Chondrocyte (in vitro differentiated cells): ENCODE results near the gene BCAR1. TPM values are rescaled to one million over a fixed set of nuclear protein-coding genes. Genes with fewer than 3 reads are reported as not detected.
"Not testable (repeated sequence)": the region's sequence is repeated elsewhere in the genome, so short reads cannot be mapped to it uniquely, and the experiment has no call there.

Source experiments
- DNase-seq: peaks from one replicate; pipeline ENCODE4 v3.0.0; 2021; ENCODE audit warnings: mixed read lengths, low spot score
- H3K27ac Mint-ChIP-seq: one replicate; pipeline ENCODE4 v1.8.0; 2021; ENCODE audit warnings: mild to moderate bottlenecking, moderate library complexity, mixed read lengths; ENCODE audit not compliant: unreplicated experiment
- H3K27me3 Mint-ChIP-seq: 2 replicates; pipeline ENCODE4 v1.8.0; 2021; ENCODE audit warnings: low read depth, mixed read lengths
- H3K36me3 Mint-ChIP-seq: 2 replicates; pipeline ENCODE4 v1.8.0; 2021; ENCODE audit warnings: low read depth, mixed read lengths
- H3K4me1 Mint-ChIP-seq: 2 replicates; pipeline ENCODE4 v1.8.0; 2021; ENCODE audit warnings: low read depth, mild to moderate bottlenecking, mixed read lengths
- H3K4me3 Mint-ChIP-seq: one replicate; pipeline ENCODE4 v1.8.0; 2021; ENCODE audit warnings: mild to moderate bottlenecking, moderate library complexity, mixed read lengths; ENCODE audit not compliant: unreplicated experiment
- H3K9me3 Mint-ChIP-seq: 2 replicates; pipeline ENCODE4 v1.8.0; 2021; ENCODE audit warnings: low read depth, mixed read lengths
- CTCF ChIP-seq: fragments of 200-600 bp; sonication (generic); IDR thresholded peaks from 2 replicates; pipeline ENCODE4 v1.5.0; 2021; ENCODE audit warnings: antibody characterized with exemption, mild to moderate bottlenecking, moderate library complexity
- total RNA-seq: library from RNA; stranded (reverse); gene quantifications from 3 replicates; pipeline ENCODE4 v1.2.1, GENCODE V29; 2021

Gene BCAR1
- total RNA-seq, 1 donor from 2014 or later, result 125 TPM

DNA sequence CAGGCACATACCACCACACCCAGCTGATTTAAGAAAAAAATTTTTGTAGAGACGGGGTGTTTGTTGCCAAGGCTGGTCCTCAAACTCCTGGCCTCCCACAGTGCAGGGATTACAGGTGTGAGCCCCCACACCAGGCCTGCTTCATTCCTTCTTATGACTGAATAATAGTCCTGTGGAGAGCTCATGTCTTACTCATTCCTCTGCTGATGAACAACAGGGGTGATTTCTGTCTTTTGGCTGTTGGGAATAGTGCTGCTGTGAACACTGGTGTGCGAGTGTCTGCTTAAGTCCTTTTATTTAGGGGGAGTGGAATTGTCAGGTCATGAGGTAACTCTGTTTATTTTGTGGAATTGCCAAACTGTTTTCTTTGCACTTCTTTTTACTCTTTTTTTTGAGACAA, 35.3 kb downstream of the BCAR1 start:
- no peaks in the 10 kb centered on the region for H3K27me3 Mint-ChIP-seq
- H3K4me3 Mint-ChIP-seq, result no peak overlapping the region
- H3K27ac Mint-ChIP-seq, result no peak overlapping the region
- TF ChIP-seq CTCF, result no peak
- no peaks in the 10 kb centered on the region for H3K36me3 Mint-ChIP-seq
- H3K9me3 Mint-ChIP-seq, result no peaks in the 10 kb centered on the region
- H3K4me1 Mint-ChIP-seq, result peaks cover 16% of the 10 kb centered on the region
- no peak for DNase-seq

DNA sequence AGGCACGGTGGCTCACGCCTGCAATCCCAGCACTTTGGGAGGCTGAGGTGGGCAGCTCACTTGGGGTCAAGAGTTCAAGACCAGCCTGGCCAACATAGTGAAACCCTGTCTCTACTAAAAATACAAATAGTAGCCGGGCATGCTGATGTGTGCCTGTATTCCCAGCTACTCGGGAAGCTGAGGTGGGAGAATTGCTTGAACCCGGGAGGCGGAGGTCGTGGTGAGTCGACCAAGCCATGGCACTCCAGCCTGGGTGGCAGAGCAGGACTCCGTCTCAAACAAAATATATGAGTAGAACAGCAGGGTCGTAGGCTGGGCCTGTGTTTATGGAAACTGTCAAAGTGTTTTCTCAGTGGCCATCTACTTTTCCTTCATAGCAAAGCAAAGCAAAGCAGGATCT, 40.1 kb downstream of the BCAR1 start:
- not testable (repeated sequence) for H3K27me3 Mint-ChIP-seq, H3K9me3 Mint-ChIP-seq, H3K4me3 Mint-ChIP-seq, H3K36me3 Mint-ChIP-seq, H3K27ac Mint-ChIP-seq, H3K4me1 Mint-ChIP-seq, DNase-seq

GRCh38 chr16:75209944-75210343, 41.5 kb downstream of the BCAR1 start:
- no peaks in the 10 kb centered on the region for H3K27me3 Mint-ChIP-seq
- no peak overlapping the region for H3K4me3 Mint-ChIP-seq
- no peaks in the 10 kb centered on the region for H3K36me3 Mint-ChIP-seq
- no peak for TF ChIP-seq CTCF
- no peak for DNase-seq
- H3K27ac Mint-ChIP-seq, result no peak overlapping the region
- H3K4me1 Mint-ChIP-seq, result no peaks in the 10 kb centered on the region
- no peaks in the 10 kb centered on the region for H3K9me3 Mint-ChIP-seq

- not testable (repeated sequence) for DNase-seq, H3K4me1 Mint-ChIP-seq, H3K27me3 Mint-ChIP-seq, H3K9me3 Mint-ChIP-seq, H3K4me3 Mint-ChIP-seq, H3K27ac Mint-ChIP-seq, H3K36me3 Mint-ChIP-seq
Measured at GRCh38 chr16:75209514-75209913, 41.9 kb downstream of the BCAR1 start.

DNA sequence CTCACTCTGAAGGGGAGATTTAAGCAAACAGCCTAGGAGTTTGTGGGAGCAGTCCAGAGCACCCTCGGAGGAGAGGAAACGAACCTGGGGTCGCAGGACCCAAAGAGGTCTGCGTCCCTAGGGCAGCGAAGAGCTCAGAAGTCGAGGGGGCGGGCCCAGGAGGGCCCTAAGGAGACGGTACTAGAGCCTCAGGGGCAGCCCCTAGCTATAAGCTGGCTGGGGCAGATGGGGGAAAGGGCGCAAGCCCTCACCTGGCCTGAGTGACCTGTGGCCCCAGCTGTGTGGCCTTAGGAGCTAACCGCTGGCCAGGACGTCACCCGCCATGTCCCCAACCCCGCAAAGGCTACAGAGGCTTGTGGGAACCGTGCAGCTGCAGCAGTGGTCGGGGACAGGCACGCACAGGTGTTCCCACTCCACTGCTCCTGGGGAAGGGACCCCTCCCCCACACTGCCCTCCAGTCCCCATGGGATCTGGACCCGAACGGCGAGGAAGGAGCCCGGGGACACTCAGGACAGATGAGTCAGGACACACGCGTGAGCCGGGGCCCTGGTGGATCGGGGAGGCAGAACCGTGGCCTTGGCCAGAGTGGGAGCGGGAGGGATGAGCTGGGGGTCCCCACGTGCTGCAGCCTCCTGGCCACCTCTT, 42.4 kb downstream of the BCAR1 start:
- no peak for DNase-seq
- H3K9me3 Mint-ChIP-seq, result no peaks in the 10 kb centered on the region
- no peaks in the 10 kb centered on the region for H3K36me3 Mint-ChIP-seq
- H3K27ac Mint-ChIP-seq, result no peak overlapping the region
- no peak overlapping the region for H3K4me3 Mint-ChIP-seq
- no peaks in the 10 kb centered on the region for H3K4me1 Mint-ChIP-seq
- no peak for TF ChIP-seq CTCF
- H3K27me3 Mint-ChIP-seq, result no peaks in the 10 kb centered on the region

DNA sequence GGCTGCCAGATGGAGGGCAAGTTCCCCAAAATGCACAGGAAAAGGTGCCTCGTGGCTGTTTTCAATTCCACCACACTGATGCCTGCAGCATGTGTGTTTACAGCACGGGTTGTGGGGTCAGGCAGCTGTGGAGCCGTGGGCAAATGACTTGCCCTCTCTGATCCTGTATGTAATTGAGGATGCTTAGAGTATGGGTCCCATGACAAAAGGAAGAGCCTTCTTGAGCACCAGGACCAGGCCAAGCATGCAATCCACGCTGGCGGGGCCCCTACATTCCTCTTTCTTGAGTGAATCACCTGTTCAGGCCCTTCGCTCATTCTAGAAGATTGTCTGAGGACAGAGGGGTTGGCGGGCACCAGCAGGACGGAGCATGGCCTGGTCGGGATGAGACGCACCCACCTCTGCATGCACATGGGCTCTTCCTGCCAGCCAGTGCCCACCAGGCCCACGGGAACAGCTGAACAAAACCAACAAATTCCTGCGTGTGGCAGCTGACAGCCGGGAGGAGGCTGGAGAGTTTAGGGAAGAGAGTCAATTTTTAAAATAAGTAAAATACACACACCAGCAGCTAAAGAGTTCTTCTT, 43.1 kb downstream of the BCAR1 start:
- Mint-ChIP-seq H3K4me3 (no peak overlapping the region), H3K4me1 (no peaks in the 10 kb centered on the region), H3K27ac (peak overlapping the region; percentile 2), H3K9me3 (no peaks in the 10 kb centered on the region), H3K36me3 (no peaks in the 10 kb centered on the region), H3K27me3 (no peaks in the 10 kb centered on the region)
- TF ChIP-seq CTCF, result no peak
- no peak for DNase-seq
